Mammary epithelial cell (primary cell): ENCODE data around the gene CDH4.

ENCODE experiments used
- EZH2 ChIP-seq: IDR thresholded peaks from 2 replicates; pipeline ENCODE4 v1.6.1; 2012; ENCODE audit warnings: low read length, inconsistent platforms, borderline replicate concordance
- TF ChIP-seq, protein P1 (sequence below), 2 donors: IDR thresholded peaks in 1 of 2; conservative IDR thresholded peaks in 1 of 2; 2 replicates each; pipeline ENCODE4 v1.5.1; 2011 to 2012; ENCODE audit warnings: inconsistent platforms in 2 of 2, low read length in 2 of 2, mild to moderate bottlenecking in 2 of 2, control low read depth in 1 of 2, low read depth in 1 of 2; ENCODE audit not compliant: insufficient read depth in 1 of 2; ENCODE audit errors: extremely low read depth in 1 of 2

DNA sequence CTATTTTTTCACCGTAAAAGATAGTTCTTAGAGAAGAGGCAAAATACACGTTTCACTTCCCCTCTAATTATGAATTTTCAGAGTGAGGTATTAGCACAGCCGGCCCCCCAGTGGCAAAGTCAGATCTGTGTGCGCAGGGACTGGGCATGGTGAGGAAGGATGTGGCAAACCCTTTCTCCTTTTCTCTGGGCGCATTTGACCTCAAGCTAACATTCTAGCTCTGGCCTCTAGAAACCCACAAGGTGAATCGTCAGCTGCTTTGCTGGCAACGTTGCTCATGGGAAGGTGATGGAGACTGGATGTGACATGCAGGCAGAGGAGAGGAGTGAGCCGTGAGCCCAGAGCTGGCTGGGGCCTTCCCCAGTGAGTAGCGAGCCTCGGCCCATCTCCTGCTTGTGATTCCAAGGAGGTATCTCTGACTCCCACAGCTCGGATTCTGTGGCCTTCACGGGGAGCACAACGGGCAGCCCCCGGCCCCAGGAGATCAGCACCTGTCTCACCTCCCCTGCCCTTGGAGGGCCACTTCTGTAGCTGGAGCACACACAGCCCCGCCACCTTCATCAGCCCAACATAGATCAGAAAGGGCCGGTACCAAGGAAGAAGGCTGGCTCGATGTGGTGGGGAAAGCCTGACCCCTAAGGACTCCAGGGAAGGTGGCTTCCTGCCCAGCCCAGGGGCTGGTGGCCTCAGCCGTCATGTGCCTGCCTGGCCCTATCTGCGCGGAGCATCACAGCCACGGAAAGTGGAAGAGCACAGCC, 660.8 kb downstream of the CDH4 start:
- no peak for TF ChIP-seq EZH2
- TF ChIP-seq, protein P1, sequence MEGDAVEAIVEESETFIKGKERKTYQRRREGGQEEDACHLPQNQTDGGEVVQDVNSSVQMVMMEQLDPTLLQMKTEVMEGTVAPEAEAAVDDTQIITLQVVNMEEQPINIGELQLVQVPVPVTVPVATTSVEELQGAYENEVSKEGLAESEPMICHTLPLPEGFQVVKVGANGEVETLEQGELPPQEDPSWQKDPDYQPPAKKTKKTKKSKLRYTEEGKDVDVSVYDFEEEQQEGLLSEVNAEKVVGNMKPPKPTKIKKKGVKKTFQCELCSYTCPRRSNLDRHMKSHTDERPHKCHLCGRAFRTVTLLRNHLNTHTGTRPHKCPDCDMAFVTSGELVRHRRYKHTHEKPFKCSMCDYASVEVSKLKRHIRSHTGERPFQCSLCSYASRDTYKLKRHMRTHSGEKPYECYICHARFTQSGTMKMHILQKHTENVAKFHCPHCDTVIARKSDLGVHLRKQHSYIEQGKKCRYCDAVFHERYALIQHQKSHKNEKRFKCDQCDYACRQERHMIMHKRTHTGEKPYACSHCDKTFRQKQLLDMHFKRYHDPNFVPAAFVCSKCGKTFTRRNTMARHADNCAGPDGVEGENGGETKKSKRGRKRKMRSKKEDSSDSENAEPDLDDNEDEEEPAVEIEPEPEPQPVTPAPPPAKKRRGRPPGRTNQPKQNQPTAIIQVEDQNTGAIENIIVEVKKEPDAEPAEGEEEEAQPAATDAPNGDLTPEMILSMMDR (conservative IDR thresholded peaks at IDR 0.05 in 1 of 2, IDR thresholded peaks at IDR 0.05 in 1 of 2; ENCODE audit: extremely low read depth in 1 of 2, insufficient read depth in 1 of 2, low read depth in 1 of 2, low read length in 2 of 2): no peak
